GM18861 (cell line): ENCODE results near the gene PRR29.

Source experiments
- ATAC-seq: cut with Tn5 transposase; IDR thresholded peaks from one replicate; pipeline ENCODE4 v1.9.1; 2021; ENCODE audit not compliant: unreplicated experiment

Gene PRR29

DNA sequence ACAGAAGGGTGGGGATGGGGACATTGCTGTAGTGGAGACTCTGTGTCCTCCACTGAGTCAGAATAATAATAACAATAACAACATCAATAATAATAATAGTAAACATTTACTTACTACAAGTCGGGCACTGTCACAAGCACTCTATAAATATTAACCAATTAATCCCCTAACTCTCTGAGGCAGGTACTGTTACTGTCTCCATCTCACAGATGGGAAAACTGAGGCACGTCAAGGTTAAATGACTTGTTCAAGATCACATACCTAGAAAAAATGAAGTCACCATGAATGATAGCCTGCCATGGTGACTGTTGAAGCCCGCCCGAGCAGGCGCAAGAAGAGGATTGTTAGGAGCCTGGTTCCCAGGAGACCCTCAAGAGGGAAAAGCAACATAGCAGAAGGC lies 10.2 kb downstream of the PRR29 start:
- ATAC-seq, result no peak

DNA sequence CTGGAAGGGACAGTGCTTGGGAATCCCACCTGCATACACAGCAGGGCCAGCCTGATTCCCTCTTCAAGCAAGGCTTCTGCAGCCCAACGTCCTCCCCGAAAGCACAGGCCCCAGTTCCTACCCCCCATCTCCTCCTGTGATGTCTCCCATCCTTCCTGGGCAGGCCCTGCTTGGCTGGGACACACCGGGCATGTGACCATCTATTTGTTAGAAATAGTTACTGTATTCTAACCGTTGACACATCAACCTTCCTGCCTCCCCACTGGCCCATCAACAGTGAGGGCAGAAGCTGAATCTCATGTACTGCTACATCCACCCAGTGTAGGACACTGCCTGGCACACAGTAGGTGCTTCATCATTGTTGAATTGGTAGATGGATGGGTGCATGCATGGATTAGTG lies 10.7 kb downstream of the PRR29 start:
- no peak for ATAC-seq

DNA sequence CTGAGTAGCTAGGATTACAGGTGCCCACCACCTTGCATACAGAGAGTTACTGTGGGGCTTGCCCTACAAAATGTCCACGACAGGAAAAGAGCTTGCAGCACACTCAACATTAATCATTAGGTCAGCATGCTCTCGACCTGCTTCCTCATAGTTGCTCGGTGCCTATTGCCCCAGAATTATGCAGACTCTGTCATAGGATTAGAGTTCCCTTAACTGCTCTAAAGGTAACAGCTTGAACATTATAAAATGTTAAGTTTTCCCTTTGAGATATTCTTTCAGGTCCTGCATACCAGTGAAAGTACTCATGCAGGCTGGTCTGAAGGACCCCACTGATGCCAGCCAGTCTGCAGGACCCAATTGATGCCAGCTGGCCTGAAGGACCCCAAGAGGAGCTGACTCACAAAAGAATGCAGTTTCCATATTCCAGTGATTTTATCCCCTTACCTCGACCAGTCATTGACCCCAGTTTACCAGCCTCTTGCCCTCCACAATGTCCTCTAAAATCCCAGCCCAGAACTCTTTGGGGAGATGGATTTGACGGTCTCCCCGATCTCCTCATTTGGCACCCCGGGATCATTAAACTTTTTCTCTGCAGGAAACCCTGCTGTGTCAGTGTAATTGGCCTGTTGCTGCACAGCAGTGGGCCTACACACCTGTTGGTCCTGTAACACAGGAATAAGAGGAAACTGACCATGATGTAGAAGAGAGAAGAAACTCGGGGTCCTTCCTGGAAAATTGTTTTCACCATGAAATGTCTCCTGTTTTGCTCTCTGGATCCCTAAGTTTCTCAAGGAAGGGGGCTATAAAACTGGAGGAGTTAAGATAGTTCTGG lies 11.6 kb downstream of the PRR29 start:
- ATAC-seq, result no peak

DNA sequence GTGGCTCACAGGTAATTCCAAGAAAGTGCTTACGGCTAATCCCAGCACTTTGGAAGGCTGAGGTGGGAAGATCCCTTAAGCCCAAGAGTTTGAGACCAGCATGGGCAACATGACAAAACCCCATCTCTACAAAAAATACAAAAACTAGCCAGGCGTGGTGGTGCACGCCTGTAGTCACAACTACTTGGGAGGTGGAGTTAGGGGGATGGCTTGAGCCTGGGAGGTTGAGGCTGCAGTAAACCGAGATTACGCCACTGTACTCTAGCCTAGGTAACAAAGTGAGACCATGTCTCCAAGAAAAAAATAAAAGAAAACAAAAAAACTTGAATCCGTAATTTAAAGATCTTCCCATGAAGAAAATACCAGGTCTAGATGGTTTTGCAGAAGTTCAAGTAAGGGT lies 17.3 kb downstream of the PRR29 start:
- ATAC-seq, result no peak

DNA sequence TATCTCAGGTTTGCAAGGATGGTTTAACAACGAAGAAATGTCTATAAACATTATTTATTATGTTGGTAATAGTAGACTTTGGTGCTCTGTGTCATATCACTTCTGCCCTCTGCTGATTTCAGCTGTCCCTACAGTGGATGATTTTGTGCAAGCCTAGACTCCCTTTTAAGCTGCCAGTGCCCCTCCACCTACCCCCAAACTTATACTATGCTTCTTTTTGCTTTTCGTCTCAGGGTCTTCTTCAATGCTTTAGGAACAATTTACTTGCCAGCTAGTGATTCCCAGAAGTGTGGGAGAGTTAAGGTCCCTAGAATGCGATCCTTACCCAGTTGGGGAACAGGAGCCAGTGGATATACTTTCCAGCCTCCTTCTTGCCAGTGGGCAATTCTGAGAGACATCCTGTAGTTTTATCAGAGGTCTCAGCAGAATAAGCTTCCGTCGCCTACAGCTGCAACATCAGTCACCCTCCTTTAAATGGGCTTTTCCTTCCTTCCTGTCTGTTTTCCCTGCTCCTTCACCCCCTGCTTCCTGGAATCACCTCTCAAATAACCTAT lies 18.2 kb downstream of the PRR29 start:
- no peak for ATAC-seq

DNA sequence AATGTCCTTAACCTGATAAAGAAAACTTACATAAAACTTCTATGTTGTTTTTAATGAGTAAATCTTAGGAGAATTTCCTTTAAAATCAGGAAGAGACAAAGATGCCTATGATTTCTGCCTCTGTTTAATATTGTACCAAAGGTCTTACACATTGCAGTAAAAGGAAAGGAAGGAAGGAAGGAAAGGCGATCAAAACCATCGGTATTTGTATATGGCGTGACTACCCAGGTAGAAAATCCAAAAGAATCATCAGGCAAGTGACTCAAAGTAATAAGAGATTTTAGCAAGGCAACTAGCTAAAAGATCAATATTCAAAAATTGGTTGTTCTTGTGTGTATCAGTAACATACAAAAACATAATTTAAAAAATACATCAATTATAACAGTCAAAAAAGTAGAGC lies 18.8 kb downstream of the PRR29 start:
- ATAC-seq, result no peak

DNA sequence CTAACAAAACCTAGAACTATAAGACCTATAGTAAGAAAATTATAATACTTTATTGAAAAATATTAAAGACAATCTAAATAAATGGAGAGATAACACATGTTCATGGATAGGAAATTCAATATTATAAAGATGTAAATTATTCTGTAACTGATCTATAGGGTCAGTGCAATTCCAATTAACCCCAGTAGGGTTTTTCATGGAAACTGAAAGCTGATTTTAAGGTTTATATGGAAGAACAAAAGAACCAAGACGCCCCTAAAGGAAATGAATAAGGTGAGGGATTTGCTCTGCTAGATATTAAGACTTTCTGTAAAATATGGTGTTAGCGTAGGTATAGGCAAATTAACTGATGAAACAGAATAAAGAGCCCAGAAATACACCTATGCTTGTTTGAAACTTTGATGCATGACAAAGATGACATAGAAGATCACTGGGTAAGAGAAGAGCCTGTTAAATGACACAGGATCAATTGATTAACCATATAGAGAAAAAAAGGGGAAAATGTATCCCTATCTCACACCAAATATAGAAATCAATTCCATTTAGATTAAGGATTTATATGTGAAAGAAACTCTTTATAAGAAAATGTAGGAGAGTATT lies 19.3 kb downstream of the PRR29 start:
- ATAC-seq, result no peak

DNA sequence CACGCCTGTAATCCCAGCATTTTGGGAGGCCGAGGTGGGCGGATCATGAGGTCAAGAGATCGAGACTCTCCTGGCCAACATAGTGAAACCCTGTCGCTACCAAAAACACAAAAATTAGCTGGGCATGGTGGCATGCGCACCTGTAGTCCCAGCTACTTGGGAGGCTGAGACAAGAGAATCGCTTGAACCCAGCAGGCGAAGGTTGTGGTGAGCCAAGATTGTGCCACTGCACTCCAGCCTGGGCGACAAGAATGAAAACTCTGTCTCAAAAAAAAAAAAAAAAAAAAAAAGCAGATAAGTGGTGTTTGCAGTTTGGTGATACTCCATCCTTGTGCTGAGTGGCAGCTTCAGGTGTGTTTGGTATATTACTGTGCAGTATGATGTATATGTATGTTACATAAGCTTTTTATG lies 21.4 kb downstream of the PRR29 start:
- peak; percentile 19 for ATAC-seq

DNA sequence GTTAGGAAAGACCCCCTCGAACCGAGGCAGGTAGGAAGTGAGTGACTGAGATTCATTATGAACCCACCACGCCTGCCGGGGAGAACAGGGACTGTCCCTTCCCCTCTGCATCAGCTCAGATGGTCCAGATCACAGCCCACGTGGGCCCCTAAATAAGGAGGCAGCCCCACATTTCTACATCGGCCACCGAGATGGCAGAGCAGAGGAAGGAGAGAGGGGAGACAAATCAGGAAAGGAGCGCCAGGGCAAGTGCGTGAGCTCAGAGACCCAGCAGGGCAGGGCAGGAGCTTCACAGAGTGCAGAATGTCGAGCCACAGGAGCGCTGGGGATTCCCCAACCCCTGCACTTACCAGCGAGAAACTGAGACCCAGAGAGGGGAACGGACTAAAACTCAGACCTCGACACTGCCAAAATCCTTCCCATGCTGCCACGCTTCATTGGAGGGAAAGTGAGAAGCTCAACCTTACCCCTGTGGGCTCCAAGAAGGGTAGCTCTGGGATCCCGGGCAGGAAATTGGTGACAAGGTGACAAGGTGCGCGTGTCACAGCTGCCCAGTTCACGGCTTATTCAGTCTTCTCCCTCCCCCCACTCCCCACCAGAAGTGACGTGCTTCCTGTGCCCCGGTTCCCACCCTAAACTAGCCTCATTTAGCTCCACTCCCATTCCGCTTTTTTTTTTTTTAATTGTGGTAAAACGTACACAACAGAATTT lies 22.1 kb downstream of the PRR29 start, which contains the start of gene ICAM2:
Gene ICAM2, minus strand, starts transcription at position 578 of the 711 bp plus-strand sequence. CDS start 13,942 bp downstream, outside the sequence.
- peak; percentile 39 for ATAC-seq

DNA sequence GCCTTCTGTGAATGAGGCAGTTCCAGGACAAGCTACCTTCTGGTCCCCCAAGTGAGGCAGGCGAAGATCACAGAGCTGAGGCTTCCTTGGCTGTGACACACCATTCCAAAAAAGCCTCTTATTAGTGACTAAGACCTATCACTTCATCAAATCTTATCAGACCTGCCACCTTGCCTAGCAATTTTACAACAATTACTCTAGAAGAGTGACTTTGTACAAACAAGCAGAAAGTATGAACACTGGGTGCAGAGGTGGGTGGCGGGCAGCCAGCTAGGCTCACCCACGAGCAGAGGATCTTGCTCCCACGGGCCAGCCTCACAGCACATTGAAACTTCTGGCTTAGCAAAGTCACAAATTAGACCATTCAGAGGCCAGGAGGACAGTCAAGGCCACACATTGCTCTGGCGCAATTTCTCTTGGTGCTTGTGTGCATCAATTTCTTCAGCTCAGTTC lies 24.5 kb downstream of the PRR29 start:
- ATAC-seq, result no peak

DNA sequence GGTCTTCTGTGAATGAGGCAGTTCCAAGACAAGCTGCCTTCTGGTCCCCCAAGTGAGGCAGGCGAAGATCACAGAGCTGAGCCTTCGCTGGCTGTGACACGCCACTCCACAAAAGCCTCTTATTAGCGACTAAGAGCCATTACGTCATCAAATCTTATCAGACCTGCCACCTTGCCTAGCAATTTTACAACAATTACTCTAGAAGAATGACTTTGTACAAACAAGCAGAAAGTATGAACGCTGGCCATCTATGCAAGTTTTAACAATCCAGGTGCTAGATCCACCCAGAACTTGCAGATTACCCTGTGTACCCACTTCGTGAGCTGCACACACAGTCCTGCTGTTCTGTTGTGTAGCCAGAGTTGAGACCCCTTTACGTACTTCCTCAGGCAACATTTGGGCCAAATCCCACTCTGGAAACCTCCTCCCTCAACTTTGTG lies 26.1 kb downstream of the PRR29 start:
- ATAC-seq, result no peak

DNA sequence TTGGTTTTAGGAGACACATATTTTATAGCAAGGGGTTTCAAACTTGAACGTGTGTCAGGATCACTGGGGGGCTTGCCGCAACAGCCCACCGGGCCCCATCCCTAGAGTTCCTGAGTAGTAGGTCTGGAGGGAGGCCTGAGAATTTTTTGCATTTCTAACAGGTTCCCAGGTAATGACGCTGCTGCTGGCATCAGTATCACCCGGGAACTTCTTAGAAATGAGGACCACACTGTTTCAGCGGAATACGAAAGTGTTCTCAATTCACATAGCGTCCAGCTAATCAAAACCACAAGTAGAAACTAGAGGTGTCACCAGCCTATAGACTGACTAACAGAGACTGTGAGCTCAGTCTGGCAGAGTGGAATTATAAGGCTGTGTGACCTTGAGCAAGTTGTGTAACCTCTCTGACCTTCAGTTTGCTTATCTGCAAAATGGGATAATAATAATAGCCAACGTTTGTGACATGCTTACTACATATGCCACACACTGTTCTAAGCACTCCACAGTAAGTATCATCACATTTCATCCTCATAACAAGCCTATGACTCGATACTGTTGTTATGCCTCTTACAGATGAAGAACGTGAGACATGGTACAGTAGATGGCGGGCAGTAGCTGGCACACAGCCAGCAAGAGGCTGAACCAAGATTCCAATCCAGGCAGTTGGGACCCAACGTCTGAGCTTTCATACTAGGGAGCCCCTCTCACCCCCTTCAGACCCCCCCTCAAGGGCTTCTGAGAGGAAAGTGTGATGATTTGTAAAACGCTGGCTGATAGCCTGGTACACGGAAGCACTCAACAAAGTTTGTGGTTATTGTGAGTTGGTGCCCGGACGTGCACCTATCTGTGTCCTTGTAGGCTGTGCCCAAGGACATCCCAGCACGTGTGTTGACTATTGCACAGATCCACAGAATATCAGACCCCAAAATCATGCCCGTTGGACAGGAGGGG lies 26.9 kb downstream of the PRR29 start:
- ATAC-seq, result no peak

DNA sequence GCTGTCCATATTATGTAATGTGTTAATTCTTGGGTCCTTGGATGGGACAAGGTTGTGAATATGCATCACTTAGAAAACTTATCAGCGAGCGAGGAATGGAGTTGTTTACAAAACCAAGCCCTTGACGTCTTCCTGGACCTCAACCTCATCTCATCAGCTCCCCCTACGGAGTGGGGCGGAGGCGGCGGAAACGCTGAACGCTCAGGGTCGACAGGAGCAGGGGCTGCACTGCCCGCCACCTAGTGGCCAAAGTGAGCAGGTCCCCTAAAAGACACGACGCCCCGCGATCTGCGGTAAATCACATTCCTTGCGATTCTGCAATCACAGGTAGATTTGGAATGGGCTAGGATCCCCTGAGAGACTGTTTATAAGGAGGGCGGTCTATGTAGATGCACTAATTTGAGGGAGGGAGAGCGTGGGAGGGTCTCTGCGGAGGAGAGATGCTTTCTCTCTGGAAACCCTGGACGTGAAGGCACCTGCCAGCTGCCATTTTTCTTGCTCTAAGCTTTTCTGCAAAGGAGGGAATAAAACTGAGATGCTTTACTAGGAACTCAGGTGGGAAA lies 27.7 kb downstream of the PRR29 start:
- ATAC-seq, result peak; percentile 63

DNA sequence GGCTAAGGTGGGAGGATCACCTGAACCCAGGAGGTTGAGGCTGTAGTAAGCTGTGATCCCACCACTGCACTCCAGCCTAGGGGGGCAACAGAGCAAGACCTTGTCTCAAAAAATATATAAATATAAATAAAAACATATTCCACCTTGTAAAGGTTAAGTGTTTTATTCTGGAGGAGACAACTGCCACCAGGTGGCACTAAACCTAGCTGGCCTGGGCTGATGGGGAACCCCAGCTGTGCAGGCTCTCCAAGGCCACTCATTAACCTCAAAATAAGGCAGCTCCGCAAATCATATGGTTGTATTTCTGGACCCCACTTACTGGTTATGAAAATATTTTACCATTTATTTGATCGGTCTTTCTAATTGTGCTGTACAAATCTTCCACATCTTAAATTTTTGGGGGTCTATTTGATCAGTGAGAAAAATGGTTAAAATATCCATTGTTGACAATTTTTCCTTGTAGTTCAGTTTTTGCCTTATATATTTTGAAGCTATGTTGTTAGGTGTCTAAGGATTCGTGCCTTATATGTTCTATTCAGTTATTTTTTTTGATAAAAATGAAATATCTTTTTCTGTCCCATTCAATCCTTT lies 30.8 kb downstream of the PRR29 start:
- peak; percentile 42 for ATAC-seq

DNA sequence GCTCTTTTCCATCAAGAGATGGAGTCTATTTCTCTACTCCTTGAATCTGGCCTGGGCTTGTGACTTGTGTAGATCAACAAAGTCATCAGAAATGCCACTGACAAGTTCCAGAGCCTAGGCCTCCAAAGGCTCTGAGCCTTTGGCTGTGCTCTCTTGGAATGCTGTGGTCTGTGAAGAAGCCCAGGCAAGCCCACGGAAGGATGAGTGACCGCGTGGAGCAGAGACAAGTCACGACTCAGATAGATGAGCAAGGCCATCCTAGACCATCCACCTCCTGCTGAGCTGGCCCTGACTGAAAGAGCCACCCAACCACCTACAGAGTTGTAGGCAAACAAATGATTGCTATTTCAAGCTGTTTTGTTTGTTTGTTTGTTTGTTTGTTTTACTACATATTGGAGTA lies 33.9 kb downstream of the PRR29 start:
- ATAC-seq, result no peak

DNA sequence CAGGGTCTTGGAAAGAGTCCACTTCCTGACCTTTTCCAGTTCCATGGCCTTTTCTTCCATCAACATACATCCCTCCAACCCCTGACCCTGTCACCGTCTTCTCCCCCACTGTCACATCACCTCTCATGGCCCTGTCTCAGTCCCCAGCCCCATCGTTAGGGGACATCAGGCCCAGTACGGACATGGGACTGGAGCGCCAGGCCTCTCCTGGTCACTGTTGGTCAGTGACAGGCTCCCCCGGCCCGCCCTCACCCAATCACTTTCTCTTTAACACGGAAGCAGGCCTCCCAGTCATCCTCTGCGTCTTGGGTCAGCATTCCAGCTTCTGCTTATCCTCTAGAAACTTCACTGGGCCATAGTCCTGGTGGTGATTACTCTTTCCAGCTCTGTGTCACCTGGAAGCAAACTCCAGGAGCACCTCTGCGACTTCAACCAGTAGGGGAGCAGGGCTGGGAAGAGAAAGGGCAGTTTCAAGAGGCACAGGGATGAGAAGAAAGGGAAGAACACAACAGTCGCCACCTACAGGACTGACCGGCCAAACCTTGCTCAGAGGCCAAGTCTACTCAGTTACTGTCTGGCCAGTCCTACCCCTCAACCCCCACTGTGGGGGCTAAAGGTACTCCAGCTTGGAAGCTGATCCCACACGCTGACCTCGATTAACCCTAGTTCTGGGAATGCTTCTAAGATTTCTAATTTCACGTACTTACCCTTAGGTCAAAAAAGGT lies 38.2 kb downstream of the PRR29 start:
- no peak for ATAC-seq

DNA sequence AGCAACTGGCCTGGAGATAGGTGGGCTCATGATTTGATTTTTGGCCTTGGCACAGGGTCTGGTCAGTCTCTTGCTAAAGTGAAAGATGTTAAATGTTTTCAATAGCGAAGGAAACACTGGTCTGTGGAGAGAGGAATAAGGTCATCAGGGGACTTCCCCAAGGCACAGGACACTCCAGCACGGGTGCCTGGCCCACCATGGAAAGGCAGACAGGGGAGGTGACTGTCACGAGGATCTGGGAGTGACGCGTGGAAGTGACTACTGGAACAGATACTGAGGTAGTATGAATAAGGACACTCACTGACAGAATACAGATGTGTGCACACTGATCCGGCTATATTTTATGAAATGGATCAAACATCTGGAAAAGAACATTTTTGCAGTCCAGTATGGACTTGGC lies 39.0 kb downstream of the PRR29 start:
- no peak for ATAC-seq

DNA sequence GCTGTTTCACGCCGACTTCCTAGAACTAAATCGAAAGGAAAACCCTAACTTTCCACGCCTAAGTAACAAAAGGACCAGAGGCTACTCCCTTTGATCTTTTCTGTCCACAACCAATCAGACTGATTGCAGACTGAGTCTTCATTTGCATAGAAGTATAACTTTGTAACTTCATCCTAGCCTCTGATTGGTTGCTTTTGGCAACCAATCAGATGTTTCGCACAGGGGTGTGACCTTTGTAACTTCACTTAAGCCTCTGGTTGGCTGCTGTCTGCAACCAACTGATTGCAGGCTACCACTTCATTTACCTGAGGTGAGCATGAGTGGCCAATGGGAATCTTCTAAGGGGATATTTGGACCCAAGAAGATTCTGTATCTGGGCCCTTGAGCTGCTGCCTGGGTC lies 39.7 kb downstream of the PRR29 start:
- ATAC-seq, result no peak
